ENCODE results near the gene CNTN1. TPM values are rescaled to one million over a fixed set of nuclear protein-coding genes. Genes with fewer than 3 reads are reported as not detected.

Gene CNTN1
- total RNA-seq, 2 experiments from 2014 or later = not detected

DNA sequence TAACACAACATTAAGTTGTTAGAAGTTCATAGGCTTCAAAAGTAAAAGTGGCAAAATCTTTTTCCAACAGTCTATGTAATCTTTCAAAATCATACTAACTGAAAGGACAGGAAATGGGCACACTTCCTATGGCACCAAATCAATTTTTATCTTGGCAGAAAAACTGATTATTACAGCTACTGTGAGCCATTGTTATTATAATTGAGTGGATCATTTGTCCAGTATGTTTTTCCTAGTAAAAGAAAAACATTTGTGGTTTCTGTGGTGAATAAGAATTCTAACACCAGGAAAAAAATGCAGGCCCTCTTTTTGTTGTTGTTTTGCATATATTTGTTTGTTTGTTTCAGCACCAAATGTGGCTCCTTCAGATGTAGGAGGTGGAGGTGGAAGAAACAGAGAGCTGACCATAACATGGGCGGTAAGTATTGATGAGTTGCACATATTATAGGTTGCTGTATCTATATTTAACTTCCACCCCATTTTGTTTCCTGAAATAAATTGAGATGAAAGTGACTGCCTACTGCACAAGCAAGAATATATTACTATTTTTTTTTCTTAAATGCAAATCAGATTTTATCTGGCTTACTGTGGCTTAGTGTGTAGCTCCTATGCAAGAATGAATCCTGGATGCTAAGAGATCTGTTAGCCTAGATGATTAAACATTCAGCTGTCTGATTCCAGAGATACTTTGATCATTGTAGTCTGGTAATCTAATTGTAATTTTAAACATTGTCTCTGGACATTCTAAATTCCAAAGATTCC lies 321.8 kb downstream of the CNTN1 start:
- Mint-ChIP-seq H3K9me3 (peaks cover 7% of the 10 kb centered on the region), H3K27me3 (no peaks in the 10 kb centered on the region), H3K27ac (no peak overlapping the region), H3K4me1 (ENCODE audit: low read depth) (no peaks in the 10 kb centered on the region), H3K4me3 (no peak overlapping the region), H3K36me3 (ENCODE audit: low read depth) (no peaks in the 10 kb centered on the region)
- intact Hi-C loops (cut with DNase I, micrococcal nuclease) = no loop called here
- Histone ChIP-seq H3K4me1 (ENCODE audit: insufficient read depth, low read length) (no peaks in the 10 kb centered on the region), H3K4me3 (ENCODE audit: low read length) (no peak overlapping the region), H3K27ac (ENCODE audit: low read depth in 1 of 2, low read length in 2 of 2) (no peak overlapping the region), H3K27me3 (ENCODE audit: control insufficient read depth in 1 of 2, insufficient read depth in 2 of 2, low read length in 2 of 2) (no peaks in the 10 kb centered on the region), H3K9me3 (ENCODE audit: control insufficient read depth in 1 of 2, insufficient read depth in 1 of 2, low read length in 2 of 2) (no peaks in the 10 kb centered on the region), H3K36me3 (ENCODE audit: insufficient read depth, low read length) (no peaks in the 10 kb centered on the region)
- ATAC-seq (ENCODE audit: poor library complexity) (no peak), DNase-seq (no peak)
- TF ChIP-seq, protein P1, sequence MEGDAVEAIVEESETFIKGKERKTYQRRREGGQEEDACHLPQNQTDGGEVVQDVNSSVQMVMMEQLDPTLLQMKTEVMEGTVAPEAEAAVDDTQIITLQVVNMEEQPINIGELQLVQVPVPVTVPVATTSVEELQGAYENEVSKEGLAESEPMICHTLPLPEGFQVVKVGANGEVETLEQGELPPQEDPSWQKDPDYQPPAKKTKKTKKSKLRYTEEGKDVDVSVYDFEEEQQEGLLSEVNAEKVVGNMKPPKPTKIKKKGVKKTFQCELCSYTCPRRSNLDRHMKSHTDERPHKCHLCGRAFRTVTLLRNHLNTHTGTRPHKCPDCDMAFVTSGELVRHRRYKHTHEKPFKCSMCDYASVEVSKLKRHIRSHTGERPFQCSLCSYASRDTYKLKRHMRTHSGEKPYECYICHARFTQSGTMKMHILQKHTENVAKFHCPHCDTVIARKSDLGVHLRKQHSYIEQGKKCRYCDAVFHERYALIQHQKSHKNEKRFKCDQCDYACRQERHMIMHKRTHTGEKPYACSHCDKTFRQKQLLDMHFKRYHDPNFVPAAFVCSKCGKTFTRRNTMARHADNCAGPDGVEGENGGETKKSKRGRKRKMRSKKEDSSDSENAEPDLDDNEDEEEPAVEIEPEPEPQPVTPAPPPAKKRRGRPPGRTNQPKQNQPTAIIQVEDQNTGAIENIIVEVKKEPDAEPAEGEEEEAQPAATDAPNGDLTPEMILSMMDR (IDR thresholded peaks at IDR 0.05) = no peak
- ChIA-PET CTCF (no interaction called here), POLR2A (no interaction called here)

DNA sequence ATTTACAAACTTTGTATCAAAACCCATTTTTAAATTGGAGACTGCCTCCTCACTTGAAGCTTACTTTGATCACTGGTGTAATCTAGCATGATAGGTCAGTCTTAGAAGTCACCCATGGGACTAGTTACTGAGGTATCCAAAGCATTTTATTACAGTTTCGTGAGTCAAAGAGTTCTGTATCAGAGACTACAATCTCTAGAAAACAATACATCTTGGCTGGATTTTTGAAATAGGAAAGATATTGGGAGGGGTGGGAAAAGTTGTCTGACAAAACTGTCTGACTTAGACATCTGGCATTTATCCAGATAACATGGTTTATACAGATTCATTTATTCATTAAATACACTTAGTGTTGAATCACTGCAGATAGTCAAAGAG lies 322.4 kb downstream of the CNTN1 start:
- POLR2A ChIA-PET = no interaction called here
- intact Hi-C loops (cut with DNase I, micrococcal nuclease) = no loop called here
- no peak overlapping the region for H3K4me3 ChIP-seq (ENCODE audit: low read length)
- H3K36me3 ChIP-seq (ENCODE audit: insufficient read depth, low read length) = no peaks in the 10 kb centered on the region
- Mint-ChIP-seq H3K4me3 (no peak overlapping the region), H3K4me1 (ENCODE audit: low read depth) (no peaks in the 10 kb centered on the region), H3K27ac (no peak overlapping the region), H3K9me3 (peaks cover 7% of the 10 kb centered on the region), H3K27me3 (no peaks in the 10 kb centered on the region), H3K36me3 (ENCODE audit: low read depth) (no peaks in the 10 kb centered on the region)
- TF ChIP-seq, protein P1 (IDR thresholded peaks at IDR 0.05) = no peak
- H3K4me1 ChIP-seq (ENCODE audit: insufficient read depth, low read length) = no peaks in the 10 kb centered on the region
- DNase-seq = no peak
- CTCF ChIA-PET = no interaction called here
- H3K9me3 ChIP-seq (ENCODE audit: control insufficient read depth in 1 of 2, insufficient read depth in 1 of 2, low read length in 2 of 2) = no peaks in the 10 kb centered on the region
- H3K27ac ChIP-seq (ENCODE audit: low read depth in 1 of 2, low read length in 2 of 2) = no peak overlapping the region
- no peaks in the 10 kb centered on the region for H3K27me3 ChIP-seq (ENCODE audit: control insufficient read depth in 1 of 2, insufficient read depth in 2 of 2, low read length in 2 of 2)
- no peak for ATAC-seq (ENCODE audit: poor library complexity)

DNA sequence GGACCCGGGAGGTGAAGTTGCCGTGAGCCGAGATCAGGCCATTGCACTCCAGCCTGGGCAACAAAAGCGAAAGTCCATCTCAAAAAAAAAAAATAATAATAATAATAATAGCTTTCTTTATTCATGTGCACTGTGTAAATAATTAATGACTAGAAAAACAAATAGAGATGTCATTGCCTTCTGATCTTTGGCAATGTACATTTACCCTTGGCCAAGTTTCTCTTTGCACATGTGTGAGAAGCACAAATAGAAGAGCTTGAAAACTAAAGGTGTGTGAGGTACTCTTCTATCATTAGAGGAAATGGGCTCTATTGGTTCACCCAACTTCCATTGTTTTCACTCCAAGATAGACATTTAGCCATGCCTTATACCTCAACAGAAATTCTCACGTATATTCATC lies 325.8 kb downstream of the CNTN1 start:
- intact Hi-C loops (cut with DNase I, micrococcal nuclease) = no loop called here
- no peaks in the 10 kb centered on the region for H3K36me3 Mint-ChIP-seq (ENCODE audit: low read depth)
- no peaks in the 10 kb centered on the region for H3K4me1 Mint-ChIP-seq (ENCODE audit: low read depth)
- no peaks in the 10 kb centered on the region for H3K4me1 ChIP-seq (ENCODE audit: insufficient read depth, low read length)
- no peaks in the 10 kb centered on the region for H3K9me3 Mint-ChIP-seq
- no peak overlapping the region for H3K4me3 ChIP-seq (ENCODE audit: low read length)
- CTCF ChIA-PET = no interaction called here
- no peaks in the 10 kb centered on the region for H3K27me3 Mint-ChIP-seq
- DNase-seq = no peak
- no peak overlapping the region for H3K27ac Mint-ChIP-seq
- no peaks in the 10 kb centered on the region for H3K27me3 ChIP-seq (ENCODE audit: control insufficient read depth in 1 of 2, insufficient read depth in 2 of 2, low read length in 2 of 2)
- no peaks in the 10 kb centered on the region for H3K9me3 ChIP-seq (ENCODE audit: control insufficient read depth in 1 of 2, insufficient read depth in 1 of 2, low read length in 2 of 2)
- POLR2A ChIA-PET = no interaction called here
- no peak overlapping the region for H3K27ac ChIP-seq (ENCODE audit: low read depth in 1 of 2, low read length in 2 of 2)
- no peak for ATAC-seq (ENCODE audit: poor library complexity)
- H3K4me3 Mint-ChIP-seq = no peak overlapping the region
- no peaks in the 10 kb centered on the region for H3K36me3 ChIP-seq (ENCODE audit: insufficient read depth, low read length)
- TF ChIP-seq, protein P1 (IDR thresholded peaks at IDR 0.05) = no peak
